Measurements from ENCODE around the gene CDC26. TPM values are rescaled to one million over a fixed set of nuclear protein-coding genes. Genes with fewer than 3 reads are reported as not detected.

The CDC26 gene
- total and polyA plus RNA-seq, 10 of the 15 experiments (the other 5 are each of a cell fraction or from before 2014, with no cell fraction given) = 28.2 to 156 (median 61.5) TPM

DNA sequence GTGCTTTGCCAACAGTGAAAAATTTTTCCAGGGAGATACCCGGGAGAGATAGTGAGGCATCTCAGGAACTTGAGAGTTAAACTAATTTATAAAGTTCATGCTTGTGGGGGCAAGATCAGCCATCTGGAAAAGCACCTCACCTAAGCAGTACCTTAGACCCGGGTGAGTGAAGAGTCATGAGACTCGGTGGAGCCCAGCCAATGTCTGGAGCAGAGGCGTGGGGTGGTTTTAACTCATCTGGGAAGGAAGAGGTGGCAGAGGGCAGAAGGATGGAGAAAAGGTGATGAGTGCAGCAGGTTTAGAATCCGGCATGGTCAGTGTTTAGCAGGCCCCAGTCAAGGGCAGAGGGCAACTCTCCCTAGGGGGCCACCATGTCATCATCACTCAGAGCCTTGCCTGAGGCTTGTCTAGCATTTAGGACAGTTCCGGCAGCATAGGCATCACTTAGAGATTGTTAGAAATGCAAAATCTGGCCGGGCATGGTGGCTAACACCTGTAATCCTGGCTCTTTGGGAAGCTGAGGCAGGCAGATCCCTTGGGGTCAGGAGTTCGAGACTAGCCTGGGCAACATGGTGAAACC, 32.1 kb upstream of the CDC26 start:
- Histone ChIP-seq H3K9ac (ENCODE audit: control insufficient read depth, insufficient read depth, low read length) (no peak overlapping the region), H2AFZ (ENCODE audit: control insufficient read depth, low read depth, low read length) (no peak overlapping the region), H3K27me3 (replicated peaks in 1 of 2; ENCODE audit: control insufficient read depth in 2 of 2, insufficient read depth in 2 of 2, low read length in 1 of 2) (no peaks in the 10 kb centered on the region), H3K4me1 (ENCODE audit: control insufficient read depth, insufficient read depth, low read length) (no peaks in the 10 kb centered on the region), H3K36me3 (ENCODE audit: control insufficient read depth in 2 of 2, insufficient read depth in 2 of 2, low read length in 1 of 2) (no peaks in the 10 kb centered on the region), H3K9me3 (replicated peaks; ENCODE audit: control insufficient read depth, insufficient read depth, low read length) (no peaks in the 10 kb centered on the region), H3K4me3 (no peak overlapping the region), H4K20me1 (ENCODE audit: control insufficient read depth, insufficient read depth) (no peaks in the 10 kb centered on the region), H3K4me2 (ENCODE audit: control insufficient read depth, insufficient read depth) (no peak overlapping the region), H3K79me2 (ENCODE audit: control insufficient read depth, insufficient read depth, low read length) (no peaks in the 10 kb centered on the region), H3K27ac (ENCODE audit: control insufficient read depth, insufficient read depth) (no peak overlapping the region)
- intact Hi-C loops (cut with micrococcal nuclease; ENCODE audit: unreplicated experiment) (no loop called here), in situ Hi-C loops (cut with MboI) (no loop called here)
- ChIA-PET CTCF (interaction anchor here (1.7 to 1.9 kb wide), 2 partner anchors 92 to 348 kb away, joined by 5 to 6 read pairs; no protein-coding TSS in a partner anchor), RAD21 (ENCODE audit: unreplicated experiment) (no interaction called here), SMC1A (ENCODE audit: uncharacterized antibody, unreplicated experiment) (interaction anchor here (1.5 to 3.3 kb wide), 3 partner anchors 96 to 350 kb away, joined by 4 to 14 read pairs (median 5); no protein-coding TSS in a partner anchor), POLR2A (interaction anchor here (0.6 kb wide), 1 partner anchor 176 kb away, joined by 3 read pairs; no protein-coding TSS in a partner anchor)
- FAIRE-seq = no peak
- no peak for TF ChIP-seq SRF (IDR thresholded peaks at IDR 0.05; ENCODE audit: low read depth in 2 of 2, low read length in 2 of 2)
- TF ChIP-seq, protein P1, sequence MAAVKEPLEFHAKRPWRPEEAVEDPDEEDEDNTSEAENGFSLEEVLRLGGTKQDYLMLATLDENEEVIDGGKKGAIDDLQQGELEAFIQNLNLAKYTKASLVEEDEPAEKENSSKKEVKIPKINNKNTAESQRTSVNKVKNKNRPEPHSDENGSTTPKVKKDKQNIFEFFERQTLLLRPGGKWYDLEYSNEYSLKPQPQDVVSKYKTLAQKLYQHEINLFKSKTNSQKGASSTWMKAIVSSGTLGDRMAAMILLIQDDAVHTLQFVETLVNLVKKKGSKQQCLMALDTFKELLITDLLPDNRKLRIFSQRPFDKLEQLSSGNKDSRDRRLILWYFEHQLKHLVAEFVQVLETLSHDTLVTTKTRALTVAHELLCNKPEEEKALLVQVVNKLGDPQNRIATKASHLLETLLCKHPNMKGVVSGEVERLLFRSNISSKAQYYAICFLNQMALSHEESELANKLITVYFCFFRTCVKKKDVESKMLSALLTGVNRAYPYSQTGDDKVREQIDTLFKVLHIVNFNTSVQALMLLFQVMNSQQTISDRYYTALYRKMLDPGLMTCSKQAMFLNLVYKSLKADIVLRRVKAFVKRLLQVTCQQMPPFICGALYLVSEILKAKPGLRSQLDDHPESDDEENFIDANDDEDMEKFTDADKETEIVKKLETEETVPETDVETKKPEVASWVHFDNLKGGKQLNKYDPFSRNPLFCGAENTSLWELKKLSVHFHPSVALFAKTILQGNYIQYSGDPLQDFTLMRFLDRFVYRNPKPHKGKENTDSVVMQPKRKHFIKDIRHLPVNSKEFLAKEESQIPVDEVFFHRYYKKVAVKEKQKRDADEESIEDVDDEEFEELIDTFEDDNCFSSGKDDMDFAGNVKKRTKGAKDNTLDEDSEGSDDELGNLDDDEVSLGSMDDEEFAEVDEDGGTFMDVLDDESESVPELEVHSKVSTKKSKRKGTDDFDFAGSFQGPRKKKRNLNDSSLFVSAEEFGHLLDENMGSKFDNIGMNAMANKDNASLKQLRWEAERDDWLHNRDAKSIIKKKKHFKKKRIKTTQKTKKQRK (IDR thresholded peaks at IDR 0.05; ENCODE audit: low read depth, low read length) = no peak
- no peak for TF ChIP-seq ATF2 (IDR thresholded peaks at IDR 0.05; ENCODE audit: low read length)
- TF ChIP-seq IKZF2 (IDR thresholded peaks at IDR 0.05) = no peak
- TF ChIP-seq RELB (IDR thresholded peaks at IDR 0.05; ENCODE audit: low read depth) = no peak
- TF ChIP-seq EED (IDR thresholded peaks at IDR 0.05; ENCODE audit: low read depth) = no peak
- no peak for TF ChIP-seq SMC3 (IDR thresholded peaks at IDR 0.05; ENCODE audit: borderline replicate concordance, low read length)
- TF ChIP-seq ELK1 (IDR thresholded peaks at IDR 0.05; ENCODE audit: low read depth, low read length) = no peak
- TF ChIP-seq CREB1 (IDR thresholded peaks at IDR 0.05; ENCODE audit: low read depth) = no peak
- no peak for TF ChIP-seq SREBF2 (IDR thresholded peaks at IDR 0.05; ENCODE audit: low read length)
- TF ChIP-seq ZZZ3 (IDR thresholded peaks at IDR 0.05; ENCODE audit: control insufficient read depth, insufficient read length, low read depth) = no peak
- no peak for TF ChIP-seq FOS (IDR thresholded peaks at IDR 0.05; ENCODE audit: borderline replicate concordance, extremely low read depth, insufficient read length)
- no peak for TF ChIP-seq TCF12 (IDR thresholded peaks at IDR 0.05; ENCODE audit: low read depth, low read length)
- WGBS (ENCODE audit: insufficient coverage, insufficient replicate concordance, low lambda C conversion rate, missing lambda C conversion rate) = 41% methylated on average over 8 of the region's 8 CpGs
- DNase-seq (ENCODE audit: low read depth, low spot score) = no peak
- no peak for ATAC-seq
- BruUV-seq (replicated peaks) = no TSS peak

Measured in GM12878 (cell line).